GM18868 (cell line): ENCODE data around the gene TRAF3IP1.
"Not testable (repeated sequence)": the region's sequence is repeated elsewhere in the genome, so short reads cannot be mapped to it uniquely, and the experiment has no call there.

Source experiments
- ATAC-seq: cut with Tn5 transposase; IDR thresholded peaks from one replicate; pipeline ENCODE4 v1.9.1; 2021; ENCODE audit warnings: mild to moderate bottlenecking, moderate library complexity; ENCODE audit not compliant: unreplicated experiment

Gene TRAF3IP1

GRCh38 chr2:238442257-238442656 is 121.9 kb downstream of the TRAF3IP1 start:
- ATAC-seq, result not testable (repeated sequence)

- no peak for ATAC-seq
Measured at GRCh38 chr2:238444242-238444641, 123.9 kb downstream of the TRAF3IP1 start.

- ATAC-seq, result no peak
Measured at GRCh38 chr2:238445409-238446190, 125.3 kb downstream of the TRAF3IP1 start.

DNA sequence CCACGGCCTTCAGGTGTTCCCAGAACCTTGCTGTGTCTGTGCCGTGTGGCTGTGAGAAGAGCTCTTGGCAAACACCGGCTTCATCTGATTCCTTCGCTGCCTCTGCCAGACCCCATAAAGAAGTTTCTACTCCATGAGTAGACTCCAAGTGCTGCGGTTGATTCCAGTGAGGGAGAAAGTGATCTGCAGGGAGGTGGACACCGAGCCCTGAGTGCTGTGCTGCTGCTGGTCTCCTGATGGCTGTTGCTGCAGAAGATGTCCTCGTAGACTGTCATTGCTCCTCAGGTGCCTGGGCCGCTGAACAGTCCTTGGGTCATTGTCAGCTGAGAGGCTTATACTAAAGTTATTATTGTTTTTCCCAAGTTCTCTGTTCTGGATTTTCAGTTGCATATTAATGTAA is 126.1 kb downstream of the TRAF3IP1 start:
- ATAC-seq, result no peak

DNA sequence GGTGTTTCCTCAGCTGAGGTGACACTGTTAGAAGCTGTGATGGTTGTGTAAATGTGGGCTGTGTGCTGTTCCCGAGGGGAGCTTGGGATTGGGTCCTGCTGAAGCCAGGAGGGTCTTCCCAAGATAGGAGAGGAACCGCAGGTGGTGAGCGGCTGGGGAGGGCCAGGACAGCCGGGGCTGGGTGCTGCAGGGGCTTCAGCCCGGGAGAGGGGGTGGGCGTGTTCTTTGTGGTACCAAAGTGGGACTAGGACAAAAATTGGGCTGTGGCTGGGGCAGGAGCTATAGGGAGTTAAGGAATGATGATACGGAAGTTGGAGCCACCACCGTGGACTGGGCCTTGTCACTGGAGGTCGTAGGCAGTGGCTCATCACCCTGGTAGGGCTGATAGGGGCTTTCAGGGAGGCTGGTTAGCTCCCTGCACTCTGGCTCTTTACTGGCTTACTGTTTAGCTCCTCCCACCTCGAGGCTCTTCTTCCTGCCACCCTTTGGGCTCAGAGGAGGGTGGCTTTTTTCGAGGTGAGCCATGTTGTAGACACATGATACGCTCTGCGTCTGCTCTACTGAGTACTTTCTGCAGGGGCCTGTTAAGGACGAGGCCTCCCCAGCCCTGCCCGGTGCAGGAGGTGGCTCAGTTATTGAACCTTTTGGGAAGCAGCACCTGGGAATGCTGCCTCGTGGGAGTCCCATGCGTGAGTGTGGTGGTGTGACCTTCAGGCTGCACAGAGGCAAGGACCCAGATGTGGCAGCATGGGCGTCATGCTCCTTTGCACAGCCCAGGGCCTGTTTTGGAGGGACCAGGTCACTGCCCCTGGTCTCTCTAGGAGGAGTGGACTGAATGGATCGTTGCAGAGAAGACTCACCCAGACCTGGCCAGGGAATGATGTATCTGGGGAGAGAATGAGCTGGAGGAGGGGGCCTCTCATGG is 128.0 kb downstream of the TRAF3IP1 start:
- ATAC-seq, result no peak

DNA sequence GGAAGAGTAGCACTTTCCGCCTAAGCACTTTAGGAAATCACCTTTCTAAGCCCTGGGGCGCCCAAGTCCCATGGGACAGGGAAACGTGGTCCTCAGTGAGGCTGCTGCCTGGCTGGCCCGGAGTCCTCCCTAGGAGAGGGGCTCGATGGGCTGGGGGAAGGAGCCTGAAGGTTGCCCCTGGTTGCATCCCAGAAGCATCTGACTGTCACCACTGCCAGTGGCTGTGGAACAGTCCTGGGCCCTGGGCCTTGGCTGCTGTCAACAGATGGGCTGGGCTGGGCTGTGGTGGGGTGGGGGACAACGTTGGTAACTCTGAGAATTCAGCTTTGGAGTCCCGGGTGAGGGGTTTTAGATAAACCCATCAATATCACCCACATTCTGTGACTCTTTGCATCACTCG is 128.9 kb downstream of the TRAF3IP1 start:
- ATAC-seq, result no peak

DNA sequence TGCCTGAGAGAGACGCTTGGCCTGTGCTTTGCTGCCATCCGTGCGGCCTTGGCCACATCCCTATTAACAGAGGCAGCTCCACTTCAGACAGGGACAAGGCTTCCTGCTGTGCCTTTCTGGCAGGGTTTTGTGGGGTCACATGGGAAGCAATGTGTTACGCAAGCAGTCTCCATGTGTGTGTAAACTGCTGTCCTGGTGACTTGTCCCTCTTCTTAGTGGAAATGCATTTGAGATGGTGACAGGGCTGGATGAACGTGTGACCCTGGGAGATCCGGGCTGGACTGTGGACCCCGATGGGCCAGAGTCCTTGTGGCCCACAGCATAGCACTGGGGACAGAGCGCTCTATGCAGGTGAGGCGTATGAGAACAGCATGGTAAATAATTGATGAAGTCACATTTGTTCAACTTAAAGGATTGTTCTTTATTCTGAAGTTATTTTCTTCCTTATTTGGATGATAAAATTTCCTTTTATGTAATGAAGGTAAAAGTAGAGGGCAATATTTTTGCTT is 129.6 kb downstream of the TRAF3IP1 start:
- ATAC-seq, result no peak

DNA sequence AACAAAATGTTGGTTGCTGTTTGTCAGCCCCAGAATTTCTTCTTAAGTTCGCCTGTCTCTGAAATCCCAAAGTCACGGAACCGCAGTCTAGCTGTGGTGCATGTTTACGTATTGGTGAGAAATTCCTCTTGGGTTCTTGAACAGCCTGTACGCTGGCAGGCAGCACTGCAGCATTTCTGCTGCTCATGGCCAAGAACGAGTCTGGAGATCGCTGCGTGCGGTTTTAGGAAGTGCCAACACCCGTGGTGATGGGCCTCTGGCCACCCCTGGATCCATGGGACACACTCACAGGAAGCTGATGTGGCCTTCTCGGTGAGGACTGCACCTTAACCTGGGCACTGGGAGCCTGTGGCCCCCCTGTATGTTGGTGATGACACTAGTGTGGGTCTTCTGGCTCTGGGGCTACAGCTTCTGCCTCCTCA is 130.1 kb downstream of the TRAF3IP1 start:
- ATAC-seq, result no peak
